GM12874 (cell line): ENCODE results near the gene FANCG.

Source experiments
- CTCF ChIP-seq: IDR thresholded peaks from 2 replicates; pipeline ENCODE4 v1.5.1; 2011; ENCODE audit warnings: low read depth, mild to moderate bottlenecking, control low read depth, low read length, moderate library complexity; ENCODE audit not compliant: insufficient read depth

Gene FANCG

GRCh38 chr9:35106343-35106730 lies 26.6 kb upstream of the FANCG start:
- no peak for TF ChIP-seq CTCF

GRCh38 chr9:35105571-35106342 lies 26.0 kb upstream of the FANCG start:
- no peak for TF ChIP-seq CTCF

GRCh38 chr9:35105126-35105525 lies 25.4 kb upstream of the FANCG start:
- no peak for TF ChIP-seq CTCF

- no peak for TF ChIP-seq CTCF
These were observed 24.8 kb upstream of the FANCG start for GRCh38 chr9:35104586-35104985.

- TF ChIP-seq CTCF, result no peak
These were observed 24.0 kb upstream of the FANCG start for GRCh38 chr9:35103660-35104191.

GRCh38 chr9:35102769-35103659 lies 23.3 kb upstream of the FANCG start, which contains the start of gene STOML2:
STOML2 (minus strand) TSS chr9:35103131; CDS start chr9:35103094, 37 bp downstream.
- no peak for TF ChIP-seq CTCF

GRCh38 chr9:35102465-35102768 lies 22.7 kb upstream of the FANCG start:
- TF ChIP-seq CTCF, result no peak
